Caco-2 (cell line): ENCODE data around the gene HAX1. TPM values are rescaled to one million over a fixed set of nuclear protein-coding genes. Genes with fewer than 3 reads are reported as not detected.

Experiments used
- BruUV-seq: library from RNA; stranded (reverse); fragments of 400-500 nt; replicated peaks from 2 replicates; lab custom pipeline; 2021; lab: Mats Ljungman, UMichigan
- CTCF ChIA-PET: fragments of 300-600 bp; sonication (Branson Sonifier 250); formaldehyde crosslinking; loops from one replicate; lab custom pipeline; 2022; ENCODE audit warnings: antibody characterized with exemption; lab: Charles Lee
- POLR2A ChIA-PET: fragments of 300-600 bp; sonication (Branson Sonifier 250); formaldehyde crosslinking; loops from one replicate; lab custom pipeline; 2022; ENCODE audit warnings: antibody characterized with exemption; lab: Charles Lee
- DNase-seq, 2 experiments: peaks; one replicate each; pipeline versions ENCODE4 v3.0.0 to v3.0.0-alpha.2; 2020 to 2022
- H3K27me3 ChIP-seq: replicated peaks from 2 replicates; pipeline ENCODE4 v1.6.0; 2011; ENCODE audit warnings: low read length; ENCODE audit not compliant: control insufficient read depth, insufficient read depth
- H3K36me3 ChIP-seq: 2 replicates; pipeline ENCODE4 v1.5.1; 2011; ENCODE audit warnings: low read length; ENCODE audit not compliant: control insufficient read depth, insufficient read depth
- H3K4me1 ChIP-seq: fragments of 250-450 bp; sonication (Bioruptor Pico); 2 replicates; pipeline ENCODE4 v1.5.1; 2020; ENCODE audit warnings: mild to moderate bottlenecking
- H3K4me3 ChIP-seq: 2 replicates; pipeline ENCODE4 v1.5.1; 2011; ENCODE audit warnings: low read depth, mild to moderate bottlenecking, control low read depth, low read length
- H3K9me3 ChIP-seq: fragments of 250-450 bp; sonication (Bioruptor Pico); 2 replicates; pipeline ENCODE4 v1.5.1; 2020; ENCODE audit warnings: mild to moderate bottlenecking, moderate library complexity
- H3K27ac Mint-ChIP-seq: one replicate; pipeline ENCODE4 v1.8.0; 2022; ENCODE audit warnings: mixed read lengths; ENCODE audit not compliant: unreplicated experiment
- H3K27me3 Mint-ChIP-seq: one replicate; pipeline ENCODE4 v1.8.0; 2022; ENCODE audit warnings: mixed read lengths; ENCODE audit not compliant: insufficient read depth, unreplicated experiment
- H3K36me3 Mint-ChIP-seq: one replicate; pipeline ENCODE4 v1.8.0; 2022; ENCODE audit warnings: mild to moderate bottlenecking, mixed read lengths; ENCODE audit not compliant: insufficient read depth, unreplicated experiment
- H3K4me1 Mint-ChIP-seq: one replicate; pipeline ENCODE4 v1.8.0; 2022; ENCODE audit warnings: low read depth, mixed read lengths; ENCODE audit not compliant: unreplicated experiment
- H3K4me3 Mint-ChIP-seq: one replicate; pipeline ENCODE4 v1.8.0; 2022; ENCODE audit warnings: mild to moderate bottlenecking, moderate library complexity, mixed read lengths; ENCODE audit not compliant: unreplicated experiment
- H3K9me3 Mint-ChIP-seq: one replicate; pipeline ENCODE4 v1.8.0; 2022; ENCODE audit warnings: mixed read lengths; ENCODE audit not compliant: unreplicated experiment
- CTCF ChIP-seq, 2 experiments: fragments of 200-600 bp in 1 of 2; IDR thresholded peaks; 1 replicate in 1 of 2; 2 replicates in 1 of 2; pipeline versions ENCODE4 v1.5.1 to v1.8.0; 2011 to 2022; ENCODE audit warnings: antibody characterized with exemption in 1 of 2, control low read depth in 1 of 2, inconsistent platforms in 1 of 2, low read depth in 1 of 2, low read length in 1 of 2, mild to moderate bottlenecking in 1 of 2, moderate library complexity in 1 of 2; ENCODE audit not compliant: insufficient read depth in 1 of 2, severe bottlenecking in 1 of 2, unreplicated experiment in 1 of 2
- intact Hi-C: fragments of 100-400 bp; cut with micrococcal nuclease; formaldehyde crosslinking; loops from one replicate; pipeline ENCODE4 v1.10.0; 2022; ENCODE audit not compliant: unreplicated experiment
- total RNA-seq: library from RNA; stranded (reverse); gene quantifications from 2 replicates; pipeline ENCODE4 v1.2.3, GENCODE V29; 2022

HAX1 gene
- total RNA-seq, 1 experiment from 2014 or later = 138 TPM

DNA sequence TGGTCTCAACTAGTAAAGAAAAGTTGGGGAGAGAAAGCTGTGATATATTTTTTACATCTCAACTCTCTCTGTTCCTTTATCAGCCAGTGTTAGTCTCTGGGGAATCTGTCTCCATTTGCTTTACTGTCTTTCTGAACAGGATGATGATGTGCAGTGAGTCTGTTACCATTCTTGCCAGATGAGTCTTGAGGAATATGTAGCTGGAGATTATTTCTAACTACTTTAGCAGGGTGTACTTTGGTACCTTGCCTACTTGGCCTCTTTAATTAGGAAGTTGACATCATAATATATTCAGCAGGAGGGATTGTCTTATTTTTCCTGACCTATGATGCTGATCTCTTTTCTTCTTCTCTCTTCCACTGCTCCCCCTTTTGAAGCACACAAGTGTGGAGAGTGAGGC, 15.7 kb upstream of the HAX1 start:
- Histone ChIP-seq H3K36me3 (peaks cover 5% of the 10 kb centered on the region), H3K27me3 (no peaks in the 10 kb centered on the region), H3K4me1 (no peaks in the 10 kb centered on the region), H3K4me3 (no peak overlapping the region), H3K9me3 (no peaks in the 10 kb centered on the region)
- no peak for TF ChIP-seq CTCF (IDR thresholded peaks at IDR 0.05; ENCODE audit: insufficient read depth in 1 of 2, low read depth in 1 of 2, low read length in 1 of 2, severe bottlenecking in 1 of 2, unreplicated experiment in 1 of 2)
- no TSS peak for BruUV-seq
- peaks cover 91% of the 10 kb centered on the region for H3K36me3 Mint-ChIP-seq
- intact Hi-C loops = no loop called here
- H3K9me3 Mint-ChIP-seq = no peaks in the 10 kb centered on the region
- H3K4me3 Mint-ChIP-seq = no peak overlapping the region
- no peaks in the 10 kb centered on the region for H3K27me3 Mint-ChIP-seq
- no peak overlapping the region for H3K27ac Mint-ChIP-seq
- H3K4me1 Mint-ChIP-seq = no peaks in the 10 kb centered on the region
- no peak for DNase-seq
- POLR2A ChIA-PET = no interaction called here
- CTCF ChIA-PET = no interaction called here

GRCh38 chr1:154258784-154259183, 13.6 kb upstream of the HAX1 start:
- intact Hi-C loops = no loop called here
- Histone ChIP-seq H3K4me3 (no peak overlapping the region), H3K9me3 (no peaks in the 10 kb centered on the region), H3K36me3 (peaks cover 5% of the 10 kb centered on the region), H3K27me3 (no peaks in the 10 kb centered on the region), H3K4me1 (peaks cover 5% of the 10 kb centered on the region; the same call in 1 of the 2 replicates)
- DNase-seq = no peak
- Mint-ChIP-seq H3K4me1 (no peaks in the 10 kb centered on the region), H3K36me3 (peaks cover 91% of the 10 kb centered on the region), H3K4me3 (no peak overlapping the region), H3K27me3 (no peaks in the 10 kb centered on the region), H3K9me3 (no peaks in the 10 kb centered on the region), H3K27ac (no peak overlapping the region)
- CTCF ChIA-PET = interaction anchor here (1.0 kb wide), 1 partner anchor 76 kb away, joined by 3 read pairs; no protein-coding TSS in a partner anchor
- POLR2A ChIA-PET = no interaction called here
- BruUV-seq = no TSS peak
- no peak for TF ChIP-seq CTCF (IDR thresholded peaks at IDR 0.05; ENCODE audit: insufficient read depth in 1 of 2, low read depth in 1 of 2, low read length in 1 of 2, severe bottlenecking in 1 of 2, unreplicated experiment in 1 of 2)

DNA sequence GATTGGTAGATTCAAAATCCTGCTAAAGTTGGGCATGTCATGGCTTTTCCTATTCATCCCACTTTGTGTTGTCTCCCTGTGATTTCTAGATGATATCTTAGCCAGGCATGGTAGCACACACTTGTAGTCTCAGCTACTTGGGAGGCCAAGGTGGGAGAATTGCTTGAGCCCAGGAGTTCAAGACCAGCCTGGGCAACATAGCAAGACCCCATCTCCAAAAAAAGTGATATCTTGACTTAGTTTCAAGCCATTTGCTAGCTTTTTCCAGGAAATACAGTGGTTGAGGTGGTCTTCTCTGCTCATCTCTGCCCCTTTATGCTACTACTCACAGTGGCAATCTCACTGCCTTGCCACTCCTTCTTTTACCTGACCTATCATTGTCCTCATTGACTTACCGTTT, 12.3 kb upstream of the HAX1 start:
- no TSS peak for BruUV-seq
- H3K27me3 ChIP-seq = no peaks in the 10 kb centered on the region
- H3K4me1 ChIP-seq = peaks cover 6% of the 10 kb centered on the region; the same call in 1 of the 2 replicates
- peaks cover 4% of the 10 kb centered on the region for H3K36me3 ChIP-seq
- TF ChIP-seq CTCF (IDR thresholded peaks at IDR 0.05; ENCODE audit: insufficient read depth in 1 of 2, low read depth in 1 of 2, low read length in 1 of 2, severe bottlenecking in 1 of 2, unreplicated experiment in 1 of 2) = no peak
- DNase-seq = no peak
- no peak overlapping the region for H3K27ac Mint-ChIP-seq
- no peak overlapping the region for H3K4me3 ChIP-seq
- H3K36me3 Mint-ChIP-seq = peaks cover 91% of the 10 kb centered on the region
- ChIA-PET CTCF (interaction anchor here (1.0 kb wide), 1 partner anchor 75 kb away, joined by 3 read pairs; no protein-coding TSS in a partner anchor), POLR2A (no interaction called here)
- no peaks in the 10 kb centered on the region for H3K27me3 Mint-ChIP-seq
- H3K4me3 Mint-ChIP-seq = no peak overlapping the region
- H3K9me3 Mint-ChIP-seq = no peaks in the 10 kb centered on the region
- intact Hi-C loops = no loop called here
- H3K4me1 Mint-ChIP-seq = no peaks in the 10 kb centered on the region
- no peaks in the 10 kb centered on the region for H3K9me3 ChIP-seq
